Lower leg skin (tissue), 3 donors: ENCODE data around the gene VPS13D.

Experiments used
- POLR2A ChIP-seq, 2 donors: fragments of 450-650 bp; IDR thresholded peaks; one replicate each; pipeline ENCODE4 v1.6.1; 2016 to 2017; ENCODE audit warnings: antibody characterized with exemption in 2 of 2, mild to moderate bottlenecking in 1 of 2, moderate library complexity in 1 of 2
- TF ChIP-seq, protein P1 (sequence below), 3 donors: fragments of 450-650 bp; IDR thresholded peaks; one replicate each; pipeline ENCODE4 v1.5.1; 2016; ENCODE audit warnings: antibody characterized with exemption in 3 of 3, mild to moderate bottlenecking in 3 of 3, moderate library complexity in 2 of 3

DNA sequence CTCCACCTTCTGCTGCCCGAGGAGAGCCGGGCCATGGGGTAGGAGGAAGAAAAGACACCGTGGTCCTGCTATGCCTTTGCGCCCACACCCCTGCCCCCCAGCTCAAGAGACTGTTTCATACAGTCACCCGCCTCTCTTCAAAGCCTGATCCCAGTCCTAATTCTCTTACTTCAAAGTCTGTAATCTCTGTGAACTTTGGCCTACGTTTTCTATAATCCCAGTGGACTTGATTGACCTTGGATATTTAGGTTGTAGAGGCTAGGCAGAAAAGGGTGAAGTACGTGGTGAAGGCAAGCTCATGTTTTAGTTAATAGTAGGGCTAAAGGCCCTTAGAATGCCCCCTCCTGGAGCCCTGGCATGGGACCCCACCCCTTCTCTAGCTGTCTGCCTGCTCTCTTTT is 28.4 kb downstream of the VPS13D start:
- TF ChIP-seq, protein P1, sequence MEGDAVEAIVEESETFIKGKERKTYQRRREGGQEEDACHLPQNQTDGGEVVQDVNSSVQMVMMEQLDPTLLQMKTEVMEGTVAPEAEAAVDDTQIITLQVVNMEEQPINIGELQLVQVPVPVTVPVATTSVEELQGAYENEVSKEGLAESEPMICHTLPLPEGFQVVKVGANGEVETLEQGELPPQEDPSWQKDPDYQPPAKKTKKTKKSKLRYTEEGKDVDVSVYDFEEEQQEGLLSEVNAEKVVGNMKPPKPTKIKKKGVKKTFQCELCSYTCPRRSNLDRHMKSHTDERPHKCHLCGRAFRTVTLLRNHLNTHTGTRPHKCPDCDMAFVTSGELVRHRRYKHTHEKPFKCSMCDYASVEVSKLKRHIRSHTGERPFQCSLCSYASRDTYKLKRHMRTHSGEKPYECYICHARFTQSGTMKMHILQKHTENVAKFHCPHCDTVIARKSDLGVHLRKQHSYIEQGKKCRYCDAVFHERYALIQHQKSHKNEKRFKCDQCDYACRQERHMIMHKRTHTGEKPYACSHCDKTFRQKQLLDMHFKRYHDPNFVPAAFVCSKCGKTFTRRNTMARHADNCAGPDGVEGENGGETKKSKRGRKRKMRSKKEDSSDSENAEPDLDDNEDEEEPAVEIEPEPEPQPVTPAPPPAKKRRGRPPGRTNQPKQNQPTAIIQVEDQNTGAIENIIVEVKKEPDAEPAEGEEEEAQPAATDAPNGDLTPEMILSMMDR (IDR thresholded peaks at IDR 0.05), result no peak
- no peak for TF ChIP-seq POLR2A (IDR thresholded peaks at IDR 0.05)
